Endothelial cell of umbilical vein (primary cell): ENCODE data around the gene MTG2. TPM values are rescaled to one million over a fixed set of nuclear protein-coding genes. Genes with fewer than 3 reads are reported as not detected.

Experiments
- BruUV-seq: library from RNA; stranded (reverse); fragments of 400-500 nt; replicated peaks from 2 replicates; lab custom pipeline; 2021; lab: Mats Ljungman, UMichigan
- CTCF ChIA-PET: fragments of 300-600, 350-600 bp; sonication (Branson Sonifier 250); formaldehyde crosslinking; loops from one replicate; lab custom pipeline; 2021; ENCODE audit warnings: antibody characterized with exemption, inconsistent platforms; lab: Charles Lee
- POLR2A ChIA-PET: fragments of 300-600, 350-600 bp; sonication (Branson Sonifier 250); formaldehyde crosslinking; loops from one replicate; lab custom pipeline; 2021; ENCODE audit warnings: antibody characterized with exemption, inconsistent platforms; lab: Charles Lee
- DNase-seq: peaks from one replicate; pipeline ENCODE4 v3.0.0-alpha.2; 2011; ENCODE audit warnings: low read depth, low spot score
- FAIRE-seq: peaks from 2 replicates; lab custom pipeline; 2011; peaks lifted over from hg19 to GRCh38; lab: Jason Lieb, UNC
- H2AFZ ChIP-seq: 2 replicates; pipeline ENCODE4 v1.6.0; 2012; ENCODE audit warnings: low read depth, low read length, control low read depth, inconsistent platforms
- H3K27ac ChIP-seq: 2 replicates; pipeline ENCODE4 v1.5.1; 2011; ENCODE audit warnings: low read depth, mild to moderate bottlenecking, control low read depth, low read length, moderate library complexity; ENCODE audit not compliant: insufficient read depth
- H3K27me3 ChIP-seq, 2 experiments: 2 replicates each; pipeline versions ENCODE4 v1.6.0 to v1.6.1; 2011; ENCODE audit warnings: low read length in 2 of 2, mixed read lengths in 1 of 2; ENCODE audit not compliant: control insufficient read depth in 2 of 2, insufficient read depth in 2 of 2
- H3K36me3 ChIP-seq, 2 experiments: 2 replicates in 1 of 2; 3 replicates in 1 of 2; pipeline ENCODE4 v1.5.1; 2011; ENCODE audit warnings: low read length in 2 of 2, mild to moderate bottlenecking in 1 of 2, moderate library complexity in 1 of 2; ENCODE audit not compliant: control insufficient read depth in 2 of 2, insufficient read depth in 2 of 2; ENCODE audit errors: extremely low read depth in 1 of 2
- H3K4me1 ChIP-seq: 3 replicates; pipeline ENCODE4 v1.5.1; 2011; ENCODE audit warnings: mild to moderate bottlenecking, low read length; ENCODE audit not compliant: control insufficient read depth, insufficient read depth; ENCODE audit errors: extremely low read depth
- H3K4me2 ChIP-seq: 2 replicates; pipeline ENCODE4 v1.6.1; 2011; ENCODE audit warnings: low read length, control low read depth, mixed read lengths; ENCODE audit not compliant: insufficient read depth
- H3K4me3 ChIP-seq, 3 experiments: fragments of 200-600 bp in 1 of 3; sonication (generic), shearing (Covaris generic) in 1 of 3; replicated peaks in 1 of 3; 2 replicates each; pipeline ENCODE4 v1.5.1; 2011 to 2016; ENCODE audit warnings: control low read depth in 3 of 3, low read length in 3 of 3, mild to moderate bottlenecking in 2 of 3, inconsistent platforms in 1 of 3, low read depth in 1 of 3, moderate library complexity in 1 of 3; ENCODE audit not compliant: insufficient read depth in 1 of 3
- H3K79me2 ChIP-seq: 2 replicates; pipeline ENCODE4 v1.6.0; 2012; ENCODE audit warnings: low read length, inconsistent platforms; ENCODE audit not compliant: control insufficient read depth, insufficient read depth
- H3K9ac ChIP-seq: replicated peaks from 2 replicates; pipeline ENCODE3; 2011; ENCODE audit warnings: low read length, control low read depth; ENCODE audit not compliant: insufficient read depth; ENCODE audit errors: extremely low read depth
- H3K9me1 ChIP-seq: replicated peaks from 3 replicates; pipeline ENCODE4 v1.6.0; 2011; ENCODE audit warnings: mild to moderate bottlenecking, low read length; ENCODE audit not compliant: control insufficient read depth, insufficient read depth; ENCODE audit errors: extremely low read depth
- H3K9me3 ChIP-seq: replicated peaks from 2 replicates; pipeline ENCODE4 v1.5.1; 2012; ENCODE audit warnings: low read length, inconsistent platforms; ENCODE audit not compliant: control insufficient read depth, insufficient read depth
- H4K20me1 ChIP-seq: replicated peaks from 2 replicates; pipeline ENCODE3; 2011; ENCODE audit warnings: mild to moderate bottlenecking, low read length; ENCODE audit not compliant: control insufficient read depth, insufficient read depth; ENCODE audit errors: extremely low read depth
- EZH2 ChIP-seq: IDR thresholded peaks from 2 replicates; pipeline ENCODE4 v1.6.1; 2012; ENCODE audit warnings: borderline replicate concordance, low read depth, mild to moderate bottlenecking, moderate library complexity, low read length, inconsistent platforms; ENCODE audit not compliant: severe bottlenecking
- FOS ChIP-seq: IDR thresholded peaks from 2 replicates; pipeline ENCODE4 v1.6.1; 2011; ENCODE audit warnings: mild to moderate bottlenecking, low read length, moderate library complexity, borderline replicate concordance; ENCODE audit not compliant: insufficient read depth
- GATA2 ChIP-seq: IDR thresholded peaks from 2 replicates; pipeline ENCODE4 v1.7.0; 2011; ENCODE audit warnings: low read depth, mild to moderate bottlenecking, moderate library complexity, mixed read lengths, low read length; ENCODE audit not compliant: insufficient read length, insufficient read depth
- JUN ChIP-seq: IDR thresholded peaks from 2 replicates; pipeline ENCODE4 v1.6.1; 2011; ENCODE audit warnings: borderline replicate concordance, low read depth; ENCODE audit not compliant: insufficient read length, insufficient read depth
- MYC ChIP-seq: IDR thresholded peaks from one replicate; pipeline ENCODE4 v1.6.1; 2011; ENCODE audit warnings: mild to moderate bottlenecking, low read depth, low read length
- POLR2A ChIP-seq: IDR thresholded peaks from 2 replicates; pipeline ENCODE4 v1.6.1; 2012; ENCODE audit warnings: low read depth, mild to moderate bottlenecking, control low read depth, low read length
- POLR2AphosphoS5 ChIP-seq: IDR thresholded peaks from 2 replicates; pipeline ENCODE4 v1.6.1; 2012; ENCODE audit warnings: low read depth, mild to moderate bottlenecking, control low read depth, low read length, moderate library complexity; ENCODE audit not compliant: insufficient read depth
- dilution Hi-C: fragments of 300-500 bp; cut with MboI; formaldehyde crosslinking; loops from one replicate; pipeline ENCODE4 v1.15.0; 2019; ENCODE audit warnings: low sequenced_read_pairs; ENCODE audit not compliant: extremely low pct_ligation_motif_present
- intact Hi-C: fragments of 100-400 bp; cut with micrococcal nuclease; formaldehyde crosslinking; loops from one replicate; pipeline ENCODE4 v1.10.0; 2022
- polyA plus RNA-seq, 4 experiments: library from polyadenylated mRNA; depleted of rRNA in 3 of 4; stranded (reverse) in 3 of 4; unstranded in 1 of 4; fragments of >200 nt; gene quantifications; 2 replicates each; pipeline versions ENCODE4 v1.2.1 to v1.2.3, GENCODE V29; 2011 to 2012; ENCODE audit warnings: missing spikeins in 1 of 4
- total RNA-seq: library from RNA; stranded (reverse); gene quantifications from 2 replicates; pipeline ENCODE4 v1.2.3, GENCODE V29; 2021
- TF ChIP-seq, protein P1 (sequence below), 2 donors: IDR thresholded peaks; 1 replicate in 1 of 2; 2 replicates in 1 of 2; pipeline ENCODE4 v1.5.1; 2011; ENCODE audit warnings: low read length in 2 of 2, mild to moderate bottlenecking in 2 of 2, moderate library complexity in 2 of 2, control low read depth in 1 of 2, inconsistent platforms in 1 of 2, low read depth in 1 of 2; ENCODE audit not compliant: insufficient read depth in 1 of 2; ENCODE audit errors: extremely low read depth in 1 of 2
- TF ChIP-seq, protein P2 (sequence below): IDR thresholded peaks from 2 replicates; pipeline ENCODE4 v1.6.1; 2011; ENCODE audit not compliant: insufficient read depth, insufficient read length

Gene MTG2
- total and polyA plus RNA-seq, 2 donors (not counting 3 experiments of a cell fraction or from before 2014, with no cell fraction given): 19.9 to 31.6 TPM

DNA sequence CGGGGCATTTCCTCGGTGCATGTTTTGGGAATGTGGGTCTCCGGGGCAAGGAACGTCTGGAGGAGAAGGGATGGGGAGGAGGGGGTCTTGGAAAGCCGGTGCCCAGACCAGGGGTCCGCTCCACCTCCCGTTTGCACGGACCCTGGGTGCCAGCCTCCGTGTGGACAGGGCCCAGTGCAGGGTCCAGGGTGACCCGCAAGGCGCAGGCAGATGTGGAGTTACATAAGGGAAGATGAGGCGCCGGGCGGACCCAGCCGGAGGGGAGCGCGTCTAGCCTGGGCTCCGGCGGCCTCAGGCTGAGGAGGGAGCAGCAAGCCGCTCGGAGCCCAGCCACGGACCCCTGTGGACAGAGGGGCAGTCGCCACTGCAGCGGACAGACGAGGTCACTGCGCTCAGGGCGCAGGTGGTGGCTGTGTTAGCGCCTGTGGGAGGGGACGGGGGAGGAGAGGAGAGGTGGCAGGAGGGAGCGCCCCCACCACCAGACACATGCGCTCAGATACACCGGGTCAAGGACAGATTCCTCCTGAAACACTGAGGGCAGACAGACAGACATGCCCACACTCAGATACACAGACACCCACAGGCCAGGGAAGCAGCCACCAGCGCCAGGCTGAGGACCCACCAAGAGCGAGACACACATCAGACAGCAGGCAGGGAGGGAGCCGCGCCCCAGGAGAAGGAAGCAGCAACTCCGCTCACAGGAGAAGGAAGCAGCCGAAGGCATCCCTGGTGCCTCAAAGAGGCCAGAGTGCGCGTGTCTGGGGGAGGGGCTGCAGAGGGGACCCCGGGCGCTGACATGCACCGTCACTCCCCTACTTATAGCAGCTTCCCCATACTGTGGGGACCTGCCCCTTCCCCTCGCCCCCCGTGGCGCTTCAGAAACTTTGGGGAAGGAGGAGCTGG lies 38.1 kb downstream of the MTG2 start:
- DNase-seq (no peak), FAIRE-seq (no peak)
- Histone ChIP-seq H3K9me3 (no peaks in the 10 kb centered on the region), H3K27me3 (peaks cover 34 to 35% of the 10 kb centered on the region in 2 experiments), H3K27ac (no peak overlapping the region), H3K4me1 (peaks cover 3% of the 10 kb centered on the region), H3K79me2 (no peaks in the 10 kb centered on the region), H3K9me1 (no peaks in the 10 kb centered on the region), H4K20me1 (no peaks in the 10 kb centered on the region), H3K9ac (no peak overlapping the region), H3K4me3 (no peak overlapping the region), H2AFZ (no peak overlapping the region), H3K4me2 (no peak overlapping the region), H3K36me3 (no peaks in the 10 kb centered on the region)
- TF ChIP-seq MYC (no peak), JUN (no peak), FOS (no peak), GATA2 (no peak), EZH2 (no peak), POLR2A (no peak), POLR2AphosphoS5 (no peak)
- TF ChIP-seq, protein P1, sequence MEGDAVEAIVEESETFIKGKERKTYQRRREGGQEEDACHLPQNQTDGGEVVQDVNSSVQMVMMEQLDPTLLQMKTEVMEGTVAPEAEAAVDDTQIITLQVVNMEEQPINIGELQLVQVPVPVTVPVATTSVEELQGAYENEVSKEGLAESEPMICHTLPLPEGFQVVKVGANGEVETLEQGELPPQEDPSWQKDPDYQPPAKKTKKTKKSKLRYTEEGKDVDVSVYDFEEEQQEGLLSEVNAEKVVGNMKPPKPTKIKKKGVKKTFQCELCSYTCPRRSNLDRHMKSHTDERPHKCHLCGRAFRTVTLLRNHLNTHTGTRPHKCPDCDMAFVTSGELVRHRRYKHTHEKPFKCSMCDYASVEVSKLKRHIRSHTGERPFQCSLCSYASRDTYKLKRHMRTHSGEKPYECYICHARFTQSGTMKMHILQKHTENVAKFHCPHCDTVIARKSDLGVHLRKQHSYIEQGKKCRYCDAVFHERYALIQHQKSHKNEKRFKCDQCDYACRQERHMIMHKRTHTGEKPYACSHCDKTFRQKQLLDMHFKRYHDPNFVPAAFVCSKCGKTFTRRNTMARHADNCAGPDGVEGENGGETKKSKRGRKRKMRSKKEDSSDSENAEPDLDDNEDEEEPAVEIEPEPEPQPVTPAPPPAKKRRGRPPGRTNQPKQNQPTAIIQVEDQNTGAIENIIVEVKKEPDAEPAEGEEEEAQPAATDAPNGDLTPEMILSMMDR (IDR thresholded peaks at IDR 0.05; ENCODE audit: extremely low read depth in 1 of 2, insufficient read depth in 1 of 2, low read depth in 1 of 2, low read length in 2 of 2): no peak
- TF ChIP-seq, protein P2, sequence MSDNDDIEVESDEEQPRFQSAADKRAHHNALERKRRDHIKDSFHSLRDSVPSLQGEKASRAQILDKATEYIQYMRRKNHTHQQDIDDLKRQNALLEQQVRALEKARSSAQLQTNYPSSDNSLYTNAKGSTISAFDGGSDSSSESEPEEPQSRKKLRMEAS: no peak
- CTCF ChIA-PET: no interaction called here
- POLR2A ChIA-PET: no interaction called here
- intact Hi-C loops (loop anchor here (1.0 kb wide), 1 partner anchor 16 kb away; no protein-coding TSS in a partner anchor), dilution Hi-C loops (no loop called here)
- no TSS peak for BruUV-seq
